Endodermal cell (in vitro differentiated cells): ENCODE results near the gene KAZALD1. TPM values are rescaled to one million over a fixed set of nuclear protein-coding genes. Genes with fewer than 3 reads are reported as not detected.
A peak's percentile ranks its signal among the peaks of the same experiment; 100 is the strongest.

Experiments
- DNase-seq: peaks from one replicate; pipeline ENCODE4 v3.0.0-alpha.2; 2017
- H3K27ac ChIP-seq: 2 replicates; pipeline ENCODE4 v1.5.1; 2013; ENCODE audit warnings: mild to moderate bottlenecking, low read depth, low read length, moderate library complexity
- H3K27me3 ChIP-seq: 2 replicates; pipeline ENCODE4 v1.6.1; 2013; ENCODE audit warnings: mild to moderate bottlenecking, low read length, moderate library complexity; ENCODE audit not compliant: insufficient read depth, control insufficient read depth, poor library complexity, severe bottlenecking
- H3K36me3 ChIP-seq: 2 replicates; pipeline ENCODE4 v1.7.0; 2013; ENCODE audit warnings: mild to moderate bottlenecking, low read length, moderate library complexity; ENCODE audit not compliant: control insufficient read depth, insufficient read depth
- H3K4me1 ChIP-seq: one replicate; pipeline ENCODE4 v1.7.0; 2013; ENCODE audit warnings: low read length; ENCODE audit not compliant: control insufficient read depth, insufficient read depth
- H3K4me3 ChIP-seq: 2 replicates; pipeline ENCODE4 v1.5.1; 2013; ENCODE audit warnings: mild to moderate bottlenecking, low read length, moderate library complexity
- H3K9ac ChIP-seq: 2 replicates; pipeline ENCODE4 v1.6.1; 2013; ENCODE audit warnings: mild to moderate bottlenecking, low read length, moderate library complexity; ENCODE audit not compliant: poor library complexity, severe bottlenecking; ENCODE audit errors: extremely low read depth
- H3K9me3 ChIP-seq: 2 replicates; pipeline ENCODE4 v1.6.1; 2013; ENCODE audit warnings: mild to moderate bottlenecking, low read length, moderate library complexity; ENCODE audit not compliant: control insufficient read depth
- H3K27ac Mint-ChIP-seq: 2 replicates; pipeline ENCODE4 v1.8.0; 2020; ENCODE audit warnings: mixed read lengths
- H3K27me3 Mint-ChIP-seq: 2 replicates; pipeline ENCODE4 v1.8.0; 2021; ENCODE audit warnings: mild to moderate bottlenecking, mixed read lengths; ENCODE audit not compliant: insufficient read depth
- H3K36me3 Mint-ChIP-seq: 2 replicates; pipeline ENCODE4 v1.8.0; 2020; ENCODE audit warnings: low read depth, mixed read lengths
- H3K4me1 Mint-ChIP-seq: 2 replicates; pipeline ENCODE4 v1.8.0; 2020; ENCODE audit warnings: mixed read lengths
- H3K4me3 Mint-ChIP-seq: 2 replicates; pipeline ENCODE4 v1.8.0; 2020; ENCODE audit warnings: mild to moderate bottlenecking, moderate library complexity, mixed read lengths
- H3K9me3 Mint-ChIP-seq: 2 replicates; pipeline ENCODE4 v1.8.0; 2020; ENCODE audit warnings: mild to moderate bottlenecking, mixed read lengths
- CTCF ChIP-seq: fragments of 200-600 bp; sonication (generic); conservative IDR thresholded peaks from 2 replicates; pipeline ENCODE4 v1.5.0; 2021; ENCODE audit warnings: antibody characterized with exemption, mild to moderate bottlenecking
- WGBS, 2 experiments: methylation state at CpG; one replicate each; pipeline versions ENCODE4 v1.1.5 to v1.1.7; 2013; ENCODE audit warnings: missing lambda C conversion rate in 2 of 2, mixed read lengths in 1 of 2; ENCODE audit not compliant: insufficient coverage in 1 of 2, insufficient read length in 1 of 2; 5-methylcytosine and 5-hydroxymethylcytosine counted together
- total RNA-seq, 2 donors: library from RNA; stranded (reverse); fragmentation: NEBNext Ultra II Directional in 1 of 2; extraction: Animal tissue kit (Norgen Biotek cat#: 25700) in 1 of 2; gene quantifications; 2 replicates in 1 of 2; 3 replicates in 1 of 2; pipeline ENCODE4 v1.2.1, GENCODE V29; 2021

KAZALD1 gene
- total RNA-seq, 2 donors from 2014 or later = 5.2 to 10.0 TPM

GRCh38 chr10:101042118-101042517 is 19.7 kb upstream of the KAZALD1 start:
- 87 to 88% methylated on average over 3 to 4 of the region's 4 CpGs for WGBS, 2 experiments
- H3K4me3 ChIP-seq = peak overlapping the region; percentile 80

GRCh38 chr10:101042667-101043362 is 19.0 kb upstream of the KAZALD1 start:
- Histone ChIP-seq H3K4me3 (peak overlapping the region; percentile 80), H3K27ac (peak overlapping the region; percentile 21), H3K27me3 (peaks cover 67% of the 10 kb centered on the region), H3K9ac (peak overlapping the region; percentile 67), H3K9me3 (no peaks in the 10 kb centered on the region), H3K36me3 (no peaks in the 10 kb centered on the region), H3K4me1 (no peaks in the 10 kb centered on the region)
- peaks cover 19% of the 10 kb centered on the region for H3K4me1 Mint-ChIP-seq
- H3K27me3 Mint-ChIP-seq = peaks cover 68% of the 10 kb centered on the region
- no peaks in the 10 kb centered on the region for H3K9me3 Mint-ChIP-seq
- H3K27ac Mint-ChIP-seq = peak overlapping the region; percentile 100
- WGBS, 2 experiments = 6 to 7% methylated on average over 35 to 40 of the region's 40 CpGs
- no peak for TF ChIP-seq CTCF
- peak; percentile 99 for DNase-seq
- H3K4me3 Mint-ChIP-seq = peak overlapping the region; percentile 89
- H3K36me3 Mint-ChIP-seq = no peaks in the 10 kb centered on the region

More at GRCh38 chr10:101042118-101042517, 19.7 kb upstream of the KAZALD1 start:
- Histone ChIP-seq H3K27me3 (peaks cover 65% of the 10 kb centered on the region), H3K27ac (no peak overlapping the region), H3K36me3 (no peaks in the 10 kb centered on the region), H3K4me1 (no peaks in the 10 kb centered on the region), H3K9ac (no peak overlapping the region), H3K9me3 (no peaks in the 10 kb centered on the region)
- Mint-ChIP-seq H3K27me3 (peaks cover 68% of the 10 kb centered on the region), H3K27ac (peak overlapping the region; percentile 100), H3K9me3 (no peaks in the 10 kb centered on the region), H3K4me1 (peaks cover 17% of the 10 kb centered on the region), H3K36me3 (no peaks in the 10 kb centered on the region), H3K4me3 (peak overlapping the region; percentile 89)
- DNase-seq = no peak
- TF ChIP-seq CTCF = no peak

GRCh38 chr10:101043363-101043707 is 18.5 kb upstream of the KAZALD1 start:
- no peak for DNase-seq
- whole genome bisulfite sequencing, 2 experiments = 39 to 83% methylated on average over 1 to 2 of the region's 2 CpGs
- Mint-ChIP-seq H3K36me3 (no peaks in the 10 kb centered on the region), H3K9me3 (no peaks in the 10 kb centered on the region), H3K27me3 (peaks cover 68% of the 10 kb centered on the region), H3K4me3 (peak overlapping the region; percentile 89), H3K27ac (peak overlapping the region; percentile 100), H3K4me1 (peaks cover 20% of the 10 kb centered on the region)
- Histone ChIP-seq H3K36me3 (no peaks in the 10 kb centered on the region), H3K9me3 (no peaks in the 10 kb centered on the region), H3K27ac (peak overlapping the region; percentile 21), H3K9ac (peak overlapping the region; percentile 67), H3K27me3 (peaks cover 67% of the 10 kb centered on the region), H3K4me3 (peak overlapping the region; percentile 80), H3K4me1 (no peaks in the 10 kb centered on the region)
- TF ChIP-seq CTCF = no peak
